ENCODE data around the gene HOXB7.
A peak's percentile ranks its signal among the peaks of the same experiment; 100 is the strongest.

Gene HOXB7

DNA sequence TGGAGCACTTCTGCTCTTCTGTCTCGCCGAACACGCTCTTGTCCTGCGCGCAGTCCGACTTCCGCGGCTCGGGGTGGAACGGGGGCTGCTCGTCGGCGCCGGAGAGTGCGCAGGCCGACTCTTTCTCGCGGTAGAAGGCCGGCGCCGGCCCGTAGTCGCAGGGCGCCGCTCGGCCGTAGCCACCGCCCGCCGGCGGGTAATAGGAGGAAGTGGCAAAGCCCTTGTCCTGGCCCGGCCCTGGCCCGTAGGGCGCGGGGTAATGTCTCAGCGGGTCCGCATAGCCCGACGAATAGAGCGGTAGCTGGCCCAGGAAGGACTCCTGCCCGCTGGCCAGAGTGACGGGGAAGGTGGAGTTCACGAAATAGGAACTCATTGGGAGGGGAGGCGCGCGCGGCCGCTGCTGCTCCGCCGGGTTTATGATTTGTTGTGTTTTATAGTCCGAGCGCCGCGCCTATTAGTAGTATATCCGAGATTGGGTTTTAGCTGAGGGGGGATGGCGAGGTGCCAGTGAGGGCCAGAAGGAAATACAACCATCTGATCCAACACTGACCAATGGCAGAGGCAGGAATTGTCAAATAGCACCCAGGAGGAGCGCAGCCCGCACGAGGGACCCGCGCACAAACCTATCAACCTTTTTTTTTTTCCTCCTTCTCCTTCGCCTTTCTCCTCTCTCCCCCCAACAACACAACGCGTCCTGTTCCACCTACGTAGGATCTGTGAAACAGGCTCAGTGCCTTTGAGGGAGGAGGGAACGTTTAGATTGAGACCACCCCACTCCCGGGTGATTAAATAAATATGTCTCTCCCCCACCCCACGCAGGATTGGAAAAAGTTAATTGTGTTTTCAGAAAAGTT, 12.8 kb downstream of the HOXB7 start:
- peaks cover 25% of the 10 kb centered on the region for H3K27me3 ChIP-seq (ENCODE audit: low read depth, low read length)
- H3K4me3 ChIP-seq (ENCODE audit: low read length): peak overlapping the region; percentile 89
- H3K27ac ChIP-seq (ENCODE audit: low read length): no peak overlapping the region
- H4K20me1 ChIP-seq (ENCODE audit: insufficient read depth, low read length): no peaks in the 10 kb centered on the region
- H2AFZ ChIP-seq (ENCODE audit: low read depth, low read length): peak overlapping the region; percentile 91
- H3K36me3 ChIP-seq (replicated peaks; ENCODE audit: low read depth, low read length): no peaks in the 10 kb centered on the region
- peak overlapping the region; percentile 83 for H3K9ac ChIP-seq (ENCODE audit: low read length)
- peaks cover 27% of the 10 kb centered on the region for H3K4me1 ChIP-seq (ENCODE audit: low read length)
- peaks cover 7% of the 10 kb centered on the region; the same call in 1 of the 2 replicates for H3K79me2 ChIP-seq (ENCODE audit: low read length)
- no peak for TF ChIP-seq CTCF (IDR thresholded peaks at IDR 0.05; ENCODE audit: low read depth, low read length)
- TF ChIP-seq EZH2phosphoT487 (IDR thresholded peaks at IDR 0.05; ENCODE audit: low read depth): no peak
- H3K9me3 ChIP-seq (ENCODE audit: insufficient read depth, low read length): no peaks in the 10 kb centered on the region
- H3K4me2 ChIP-seq (ENCODE audit: low read length): peak overlapping the region; percentile 85

DNA sequence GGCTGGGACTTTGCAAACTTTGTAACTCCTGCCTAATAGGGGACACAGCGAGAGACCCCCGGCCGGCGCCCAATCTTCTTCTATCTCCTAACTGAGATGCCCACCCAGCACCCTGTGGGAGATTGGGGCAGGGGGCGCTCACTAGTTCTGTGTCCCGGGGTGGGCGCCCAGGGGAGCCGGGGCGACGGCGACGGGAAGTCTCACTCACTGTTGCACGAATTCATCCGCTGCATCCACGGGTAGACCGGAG, 13.4 kb downstream of the HOXB7 start:
- Histone ChIP-seq H2AFZ (ENCODE audit: low read depth, low read length) (peak overlapping the region; percentile 91), H3K4me3 (ENCODE audit: low read length) (peak overlapping the region; percentile 89), H3K36me3 (replicated peaks; ENCODE audit: low read depth, low read length) (no peaks in the 10 kb centered on the region), H4K20me1 (ENCODE audit: insufficient read depth, low read length) (no peaks in the 10 kb centered on the region), H3K4me1 (ENCODE audit: low read length) (peaks cover 26% of the 10 kb centered on the region), H3K9me3 (ENCODE audit: insufficient read depth, low read length) (no peaks in the 10 kb centered on the region), H3K79me2 (ENCODE audit: low read length) (peaks cover 7% of the 10 kb centered on the region; the same call in 1 of the 2 replicates), H3K4me2 (ENCODE audit: low read length) (peak overlapping the region; percentile 85), H3K9ac (ENCODE audit: low read length) (peak overlapping the region; percentile 83), H3K27ac (ENCODE audit: low read length) (no peak overlapping the region), H3K27me3 (ENCODE audit: low read depth, low read length) (peaks cover 30% of the 10 kb centered on the region)
- no peak for TF ChIP-seq CTCF (IDR thresholded peaks at IDR 0.05; ENCODE audit: low read depth, low read length)

- H3K4me3 ChIP-seq (ENCODE audit: low read length): peak overlapping the region; percentile 89
- H2AFZ ChIP-seq (ENCODE audit: low read depth, low read length): peak overlapping the region; percentile 91
- H3K4me1 ChIP-seq (ENCODE audit: low read length): peaks cover 24% of the 10 kb centered on the region
- peaks cover 31% of the 10 kb centered on the region for H3K27me3 ChIP-seq (ENCODE audit: low read depth, low read length)
- H3K27ac ChIP-seq (ENCODE audit: low read length): no peak overlapping the region
- TF ChIP-seq EZH2phosphoT487 (IDR thresholded peaks at IDR 0.05; ENCODE audit: low read depth): no peak
- no peak for TF ChIP-seq CTCF (IDR thresholded peaks at IDR 0.05; ENCODE audit: low read depth, low read length)
- H3K9ac ChIP-seq (ENCODE audit: low read length): peak overlapping the region; percentile 83
- no peaks in the 10 kb centered on the region for H3K36me3 ChIP-seq (replicated peaks; ENCODE audit: low read depth, low read length)
- no peaks in the 10 kb centered on the region for H3K9me3 ChIP-seq (ENCODE audit: insufficient read depth, low read length)
- peaks cover 7% of the 10 kb centered on the region; the same call in 1 of the 2 replicates for H3K79me2 ChIP-seq (ENCODE audit: low read length)
- no peaks in the 10 kb centered on the region for H4K20me1 ChIP-seq (ENCODE audit: insufficient read depth, low read length)
- peak overlapping the region; percentile 85 for H3K4me2 ChIP-seq (ENCODE audit: low read length)
Observed at GRCh38 chr17:48596735-48597527, 13.9 kb downstream of the HOXB7 start.

Measured in OCI-LY3 (cell line).